ENCODE measurements around the gene BABAM1. TPM values are rescaled to one million over a fixed set of nuclear protein-coding genes. Genes with fewer than 3 reads are reported as not detected.

The BABAM1 gene
- total RNA-seq, 4 donors from 2014 or later = 60.0 to 72.0 (median 67.0) TPM

DNA sequence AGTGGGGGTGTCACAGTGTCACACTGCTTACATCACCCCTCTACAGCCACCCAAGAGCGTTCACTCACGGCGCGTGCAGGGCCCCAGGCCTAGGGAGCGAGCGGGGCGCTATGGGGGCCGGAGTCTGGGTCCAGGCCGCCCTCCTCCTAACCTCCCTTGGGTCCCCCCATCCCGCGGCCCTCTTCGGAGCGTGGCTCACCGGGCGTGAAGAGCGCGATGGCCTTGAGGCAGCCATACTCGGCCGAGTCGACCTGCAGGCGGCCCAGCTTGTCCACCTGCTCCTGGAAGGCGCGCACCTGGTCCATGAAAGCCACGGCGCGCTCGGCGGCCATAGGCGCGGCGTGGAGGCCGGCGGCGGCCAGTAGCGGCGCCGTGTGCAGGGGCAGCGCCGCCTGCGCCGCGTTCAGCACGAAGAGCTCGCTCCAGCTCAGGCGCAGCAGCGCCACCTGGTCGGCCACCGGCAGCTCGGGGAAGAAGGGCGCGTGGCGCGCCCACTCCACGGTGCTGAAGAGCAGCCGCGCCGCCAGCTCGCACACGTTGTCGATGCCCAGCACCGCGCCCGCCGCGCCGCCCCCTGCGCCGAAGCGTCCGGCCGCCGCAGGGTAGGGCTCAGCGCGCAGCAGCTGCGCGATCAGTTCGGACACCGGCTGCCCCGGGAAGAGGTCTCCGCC, 31.8 kb upstream of the BABAM1 start:
- DNase-seq (ENCODE audit: low spot score in 2 of 2) = peak in 1 of 2 donors; percentile 54
- Histone ChIP-seq H3K27me3 (no peaks in the 10 kb centered on the region), H3K4me3 (peak overlapping the region; percentile 30 to 56 (median 39)), H3K4me1 (peaks cover 0 to 31% (median 17%) of the 10 kb centered on the region in 4 donors), H3K9me3 (no peaks in the 10 kb centered on the region), H3K27ac (peak overlapping the region; percentile 47 to 78 (median 68)), H3K36me3 (peaks cover 0 to 64% (median 0%) of the 10 kb centered on the region in 3 donors)
- no CpG with 5 or more reads among the region's 80 CpGs for WGBS, 2 donors
- TF ChIP-seq, protein P1, sequence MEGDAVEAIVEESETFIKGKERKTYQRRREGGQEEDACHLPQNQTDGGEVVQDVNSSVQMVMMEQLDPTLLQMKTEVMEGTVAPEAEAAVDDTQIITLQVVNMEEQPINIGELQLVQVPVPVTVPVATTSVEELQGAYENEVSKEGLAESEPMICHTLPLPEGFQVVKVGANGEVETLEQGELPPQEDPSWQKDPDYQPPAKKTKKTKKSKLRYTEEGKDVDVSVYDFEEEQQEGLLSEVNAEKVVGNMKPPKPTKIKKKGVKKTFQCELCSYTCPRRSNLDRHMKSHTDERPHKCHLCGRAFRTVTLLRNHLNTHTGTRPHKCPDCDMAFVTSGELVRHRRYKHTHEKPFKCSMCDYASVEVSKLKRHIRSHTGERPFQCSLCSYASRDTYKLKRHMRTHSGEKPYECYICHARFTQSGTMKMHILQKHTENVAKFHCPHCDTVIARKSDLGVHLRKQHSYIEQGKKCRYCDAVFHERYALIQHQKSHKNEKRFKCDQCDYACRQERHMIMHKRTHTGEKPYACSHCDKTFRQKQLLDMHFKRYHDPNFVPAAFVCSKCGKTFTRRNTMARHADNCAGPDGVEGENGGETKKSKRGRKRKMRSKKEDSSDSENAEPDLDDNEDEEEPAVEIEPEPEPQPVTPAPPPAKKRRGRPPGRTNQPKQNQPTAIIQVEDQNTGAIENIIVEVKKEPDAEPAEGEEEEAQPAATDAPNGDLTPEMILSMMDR (IDR thresholded peaks at IDR 0.05) = peak; percentile 55 to 79 (median 60)
- TF ChIP-seq EP300 (IDR thresholded peaks at IDR 0.05) = no peak

- H3K27ac ChIP-seq = peak overlapping the region in 3 of 4 donors; percentile 62 to 78 (median 75)
- no peaks in the 10 kb centered on the region for H3K27me3 ChIP-seq
- H3K4me1 ChIP-seq = peaks cover 0 to 32% (median 17%) of the 10 kb centered on the region in 4 donors
- H3K4me3 ChIP-seq = peak overlapping the region; percentile 30 to 56 (median 39)
- H3K9me3 ChIP-seq = no peaks in the 10 kb centered on the region
- TF ChIP-seq POLR2A (IDR thresholded peaks at IDR 0.05) = no peak
- no peak for TF ChIP-seq EP300 (IDR thresholded peaks at IDR 0.05)
- TF ChIP-seq, protein P1 (IDR thresholded peaks at IDR 0.05) = no peak
- 24 to 31% methylated on average over 5 of the region's 27 CpGs for WGBS, 2 donors
- DNase-seq (ENCODE audit: low spot score in 2 of 2) = no peak
- peaks cover 0 to 62% (median 0%) of the 10 kb centered on the region in 3 donors for H3K36me3 ChIP-seq
Measured at GRCh38 chr19:17235971-17236777, 31.1 kb upstream of the BABAM1 start.

- Histone ChIP-seq H3K27ac (peak overlapping the region in 2 of 4 donors; percentile 62 to 70), H3K36me3 (peaks cover 0 to 54% (median 0%) of the 10 kb centered on the region in 3 donors), H3K27me3 (no peaks in the 10 kb centered on the region), H3K4me1 (peaks cover 0 to 40% (median 22%) of the 10 kb centered on the region in 4 donors), H3K4me3 (no peak overlapping the region), H3K9me3 (no peaks in the 10 kb centered on the region)
- TF ChIP-seq, protein P1 (IDR thresholded peaks at IDR 0.05) = no peak
- no peak for TF ChIP-seq EP300 (IDR thresholded peaks at IDR 0.05)
- TF ChIP-seq POLR2A (IDR thresholded peaks at IDR 0.05) = no peak
- WGBS, 2 donors = 70 to 78% methylated on average over 18 of the region's 18 CpGs
- DNase-seq (ENCODE audit: low spot score in 2 of 2) = no peak
Measured at GRCh38 chr19:17236811-17237543, 30.3 kb upstream of the BABAM1 start.

DNA sequence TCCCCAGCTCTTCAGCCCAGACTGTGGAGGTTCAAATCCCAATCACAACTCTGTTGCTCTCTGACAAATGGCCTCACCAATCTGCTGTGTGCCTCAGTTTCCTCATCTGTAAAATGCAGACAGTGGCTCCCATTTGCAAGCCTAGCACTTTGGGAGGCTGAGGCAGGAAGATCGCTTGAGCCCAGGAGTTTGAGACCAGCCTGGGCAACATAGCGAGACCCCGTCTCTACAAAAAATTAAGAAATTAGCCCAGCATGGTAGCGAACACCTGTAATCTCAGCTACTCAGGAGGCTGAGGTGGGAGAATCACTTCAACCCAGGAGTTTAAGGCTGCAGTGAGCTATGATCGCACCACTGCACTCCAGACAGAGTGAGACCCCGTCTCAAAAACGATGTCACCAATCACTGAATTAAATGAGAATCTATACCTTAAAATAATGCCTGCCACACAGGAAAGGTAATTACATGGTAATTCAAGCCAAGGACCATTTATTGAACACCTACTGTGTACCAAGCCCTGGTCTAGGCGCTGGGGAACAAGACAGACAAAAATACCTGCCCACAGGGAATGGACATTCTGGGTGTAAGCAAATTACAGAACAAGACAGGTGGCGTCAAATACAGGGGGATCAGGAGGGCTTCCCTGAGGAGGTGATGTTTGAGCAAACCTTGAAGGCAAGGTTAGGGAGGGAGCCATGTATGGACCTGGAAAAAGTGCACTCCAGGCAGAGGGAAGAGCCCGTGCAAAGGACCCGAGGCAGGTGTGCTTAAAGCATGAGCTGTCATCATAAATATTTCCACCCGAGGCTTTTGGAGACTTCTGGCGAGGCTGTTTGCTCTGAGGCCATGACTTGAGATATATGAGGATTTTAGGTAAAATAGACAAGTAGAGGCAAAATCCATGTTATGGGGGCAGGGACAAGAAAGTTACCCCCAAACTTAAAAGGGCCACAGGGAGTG, 29.2 kb upstream of the BABAM1 start:
- peaks cover 0 to 43% (median 0%) of the 10 kb centered on the region in 3 donors for H3K36me3 ChIP-seq
- H3K9me3 ChIP-seq = no peaks in the 10 kb centered on the region
- 92 to 94% methylated on average over 13 of the region's 13 CpGs for WGBS, 2 donors
- TF ChIP-seq EP300 (IDR thresholded peaks at IDR 0.05) (no peak), POLR2A (IDR thresholded peaks at IDR 0.05) (no peak)
- TF ChIP-seq, protein P1 (IDR thresholded peaks at IDR 0.05) = no peak
- no peak for DNase-seq (ENCODE audit: low spot score in 2 of 2)
- no peak overlapping the region for H3K4me3 ChIP-seq
- no peaks in the 10 kb centered on the region for H3K27me3 ChIP-seq
- H3K4me1 ChIP-seq = peaks cover 0 to 50% (median 32%) of the 10 kb centered on the region in 4 donors
- no peak overlapping the region for H3K27ac ChIP-seq
